NCI-H2227 treated with DMSO at 0.1 percent for 48 hours (cell line): ENCODE results near the gene KCNT2.

Experiments used
- DNase-seq: peaks from one replicate; lab custom pipeline; 2025; lab: John Stamatoyannopoulos, UW

Gene KCNT2

DNA sequence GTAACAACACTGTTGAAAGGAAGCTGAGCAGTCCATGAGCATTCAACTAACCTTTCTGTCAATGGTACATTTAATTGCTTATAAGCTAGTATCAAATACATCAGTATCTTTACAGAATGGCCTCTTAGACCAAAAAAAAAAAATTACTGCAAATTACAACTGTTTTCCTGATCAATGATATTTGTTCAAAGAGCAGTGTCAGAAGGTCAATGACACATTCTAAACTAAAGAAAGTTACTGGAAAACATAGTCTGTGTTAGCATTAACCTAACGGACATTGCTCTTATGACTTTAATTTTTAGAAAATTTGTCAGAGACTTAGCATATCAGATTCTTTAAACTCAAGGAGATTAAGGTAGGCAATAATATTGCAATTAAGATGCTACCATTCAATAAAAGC, 162.5 kb downstream of the KCNT2 start:
- no peak for DNase-seq

DNA sequence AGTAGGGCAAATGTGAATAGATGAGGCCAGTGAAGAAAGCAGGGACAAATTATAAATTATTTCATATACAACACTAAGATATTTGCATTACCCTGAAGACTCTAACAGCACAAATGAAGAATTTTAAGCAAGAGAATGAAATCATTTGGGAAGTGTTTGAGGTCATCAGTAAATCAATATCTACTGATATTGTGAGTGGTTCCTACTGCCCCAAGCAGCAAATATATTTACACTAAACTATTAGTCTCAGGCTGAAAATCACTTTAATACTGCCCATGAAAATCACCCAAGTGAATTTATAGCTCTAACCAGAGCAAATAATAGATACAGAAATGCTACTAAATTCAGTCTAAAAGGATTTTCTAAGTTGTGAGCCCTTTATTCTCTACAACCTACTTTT, 163.6 kb downstream of the KCNT2 start:
- DNase-seq: no peak

DNA sequence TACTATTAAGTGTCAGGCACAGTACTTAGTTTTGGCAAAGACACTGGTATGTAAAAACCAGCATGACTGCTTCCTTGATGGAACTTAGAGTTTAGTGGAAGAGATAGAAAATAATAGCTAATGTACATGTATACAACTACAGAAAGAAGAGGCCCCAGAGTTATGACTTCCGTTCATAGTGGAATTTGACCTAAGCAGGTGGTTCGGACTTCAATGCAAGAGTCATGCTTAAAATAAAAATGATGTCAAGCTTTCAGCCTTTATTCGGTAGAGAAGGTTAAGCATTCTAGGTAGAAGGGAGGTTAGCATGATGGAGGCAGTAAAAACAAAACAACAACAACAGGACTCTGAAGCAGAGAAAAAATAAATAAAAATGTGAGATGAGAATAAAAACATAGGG, 165.9 kb downstream of the KCNT2 start:
- DNase-seq: no peak

DNA sequence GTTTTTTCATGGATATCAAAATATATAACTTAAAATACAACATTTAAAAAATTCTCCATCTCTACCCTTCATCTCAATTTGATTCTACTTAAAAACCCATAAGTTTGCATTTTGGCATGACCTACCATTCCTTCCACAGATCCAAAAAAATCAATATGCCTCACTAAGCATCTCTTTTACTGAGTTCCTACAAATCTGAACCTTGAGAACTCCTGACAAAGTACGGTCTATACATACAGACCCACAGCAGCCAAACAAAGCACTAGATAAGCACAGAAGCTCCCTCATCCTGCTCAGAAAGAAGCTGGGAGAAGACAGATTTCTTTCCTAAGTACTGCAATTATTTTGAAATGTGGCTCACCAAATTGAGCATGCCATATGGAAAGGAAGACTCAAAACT, 167.5 kb downstream of the KCNT2 start:
- DNase-seq: no peak

DNA sequence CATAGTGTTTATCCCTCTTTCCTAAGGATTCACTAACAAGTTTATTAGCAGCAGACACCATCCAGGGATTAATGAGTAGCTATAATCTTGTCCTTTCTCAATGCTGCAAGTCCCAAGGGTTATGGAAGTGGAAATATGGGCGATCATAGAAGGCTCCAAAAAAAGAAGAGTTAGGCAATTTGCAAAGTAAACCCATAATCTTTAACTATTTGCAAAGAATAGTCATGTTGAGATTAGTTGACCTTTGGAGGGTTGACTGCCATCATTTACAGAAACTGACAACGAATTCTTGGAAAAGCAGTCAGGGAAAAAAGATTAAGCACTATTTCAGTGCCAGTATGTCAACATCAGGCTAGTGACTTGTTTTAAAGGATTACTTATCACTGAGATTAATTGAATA, 169.9 kb downstream of the KCNT2 start:
- peak; percentile 79 for DNase-seq

DNA sequence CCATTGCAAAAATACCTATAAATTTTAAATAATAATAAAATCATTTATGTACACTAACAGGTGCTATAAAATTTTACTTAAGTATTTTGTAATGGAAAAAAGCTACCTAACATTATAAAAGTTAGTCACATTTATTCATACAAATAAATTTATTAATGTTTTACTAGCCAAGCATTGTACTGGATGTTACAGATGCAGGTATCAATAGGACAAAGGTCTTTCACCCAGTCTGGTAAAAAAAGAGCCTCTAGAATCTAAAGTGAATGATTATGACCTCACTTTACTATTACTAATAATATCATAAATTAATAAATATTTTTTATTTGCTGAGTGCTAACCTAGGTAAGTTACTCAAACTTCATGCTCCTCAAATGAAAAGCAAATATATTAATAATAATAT, 170.6 kb downstream of the KCNT2 start:
- DNase-seq: no peak

DNA sequence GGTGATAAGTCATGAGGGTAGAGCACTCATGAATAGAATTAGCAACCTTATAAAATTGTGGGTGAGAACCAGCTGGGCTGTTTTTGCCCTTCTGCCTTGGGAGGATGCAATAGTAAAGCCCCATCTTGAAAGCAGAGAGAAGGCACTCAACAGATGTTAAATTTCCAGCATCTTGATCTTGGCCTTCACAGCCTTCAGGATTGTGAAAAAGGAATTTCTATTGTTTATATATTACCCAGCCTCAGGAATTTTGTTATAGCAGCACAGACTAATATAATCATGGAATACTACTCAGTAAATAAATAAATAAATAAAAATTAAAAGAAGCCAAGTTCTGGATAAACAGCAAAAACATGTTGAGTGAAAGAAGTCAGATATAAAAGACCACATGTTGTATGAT, 175.2 kb downstream of the KCNT2 start:
- DNase-seq: no peak

DNA sequence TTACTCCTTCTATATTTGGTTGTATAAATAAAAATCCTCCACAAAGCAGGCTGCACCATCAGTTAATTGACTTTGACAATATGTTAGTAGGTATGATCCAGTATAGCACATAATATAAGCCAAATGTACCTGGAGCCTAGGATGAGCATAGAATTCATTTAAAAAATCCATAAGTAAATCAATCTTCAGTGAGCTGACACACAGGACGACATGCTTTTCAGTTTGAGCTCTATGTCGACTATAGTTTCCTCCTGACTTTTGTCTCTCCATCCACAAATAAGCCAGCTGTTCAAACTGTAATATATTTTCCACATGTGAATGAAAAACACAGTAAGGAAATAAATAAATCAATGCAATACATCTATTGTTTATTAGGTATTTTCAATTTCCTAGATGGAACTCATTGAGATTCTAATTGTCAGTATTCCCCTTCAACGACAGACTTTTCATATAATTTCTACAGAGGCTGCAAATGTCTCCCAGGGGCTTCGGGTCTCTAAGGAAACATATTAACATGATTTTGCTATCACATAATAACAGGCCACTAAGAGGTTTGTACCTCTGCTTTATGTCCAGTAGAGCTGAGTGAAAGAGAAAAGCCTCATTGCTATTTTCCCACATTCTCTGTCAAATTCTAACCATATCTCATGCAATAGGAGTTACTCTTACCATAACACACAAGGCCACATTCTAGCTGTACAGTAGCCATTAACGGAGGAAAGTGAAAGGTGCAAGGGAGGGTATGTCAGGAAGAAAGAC, 180.1 kb downstream of the KCNT2 start:
- DNase-seq: no peak

DNA sequence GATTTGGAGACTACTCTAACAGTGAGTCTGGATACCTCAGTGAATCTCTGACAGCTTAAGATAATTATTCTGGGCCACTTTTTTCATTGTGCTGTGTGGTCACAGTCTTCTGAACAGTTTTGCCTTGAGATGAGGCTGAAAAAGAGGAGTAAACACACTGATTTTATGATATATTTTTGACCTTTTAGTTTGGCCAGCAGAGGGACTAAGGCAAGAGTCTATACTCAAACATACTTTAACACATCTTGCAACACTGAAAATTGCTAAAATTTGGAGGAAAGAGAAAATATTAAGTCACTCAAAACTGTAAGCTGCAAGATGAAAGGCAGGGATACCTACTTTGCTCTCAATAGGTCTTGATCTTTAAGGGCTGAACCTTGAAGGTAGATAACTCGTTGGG, 182.7 kb downstream of the KCNT2 start:
- no peak for DNase-seq

DNA sequence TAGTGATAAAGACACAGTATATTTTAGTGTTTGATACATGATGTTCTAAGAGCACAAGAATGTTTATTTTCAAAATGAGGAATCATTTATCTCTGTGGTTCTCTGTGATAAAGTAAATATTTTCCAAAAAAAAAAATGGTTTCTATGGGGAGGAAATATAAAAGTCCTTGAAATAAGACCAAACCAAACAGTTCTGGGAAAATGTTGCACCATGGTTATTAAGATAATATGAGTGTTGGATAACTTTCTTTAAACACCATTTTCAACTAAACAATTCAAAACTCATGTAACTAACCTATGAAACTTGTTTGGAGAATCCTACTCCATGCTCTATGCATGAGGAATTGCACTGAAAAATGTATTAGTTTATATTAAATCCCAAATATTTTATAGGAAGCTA, 184.6 kb downstream of the KCNT2 start:
- no peak for DNase-seq

DNA sequence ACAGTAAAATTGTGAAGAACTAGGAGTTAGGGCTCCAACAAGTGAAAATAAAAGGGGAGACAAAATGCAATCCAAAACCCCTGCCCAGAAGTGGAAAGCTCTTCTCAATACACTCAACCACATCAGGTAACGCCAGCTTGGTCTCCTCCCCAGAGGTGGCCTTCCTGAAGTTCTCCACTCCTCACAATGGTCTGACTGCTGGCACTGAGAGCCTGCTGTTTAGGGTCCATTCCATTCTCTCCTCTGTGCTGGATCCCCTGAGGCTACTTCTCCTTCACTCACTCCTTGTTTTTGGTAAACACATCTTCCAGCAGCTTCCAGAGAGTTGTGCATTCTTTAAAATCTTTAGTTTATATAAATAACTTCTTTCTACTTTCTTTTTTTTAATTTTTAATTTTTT, 189.5 kb downstream of the KCNT2 start:
- no peak for DNase-seq

DNA sequence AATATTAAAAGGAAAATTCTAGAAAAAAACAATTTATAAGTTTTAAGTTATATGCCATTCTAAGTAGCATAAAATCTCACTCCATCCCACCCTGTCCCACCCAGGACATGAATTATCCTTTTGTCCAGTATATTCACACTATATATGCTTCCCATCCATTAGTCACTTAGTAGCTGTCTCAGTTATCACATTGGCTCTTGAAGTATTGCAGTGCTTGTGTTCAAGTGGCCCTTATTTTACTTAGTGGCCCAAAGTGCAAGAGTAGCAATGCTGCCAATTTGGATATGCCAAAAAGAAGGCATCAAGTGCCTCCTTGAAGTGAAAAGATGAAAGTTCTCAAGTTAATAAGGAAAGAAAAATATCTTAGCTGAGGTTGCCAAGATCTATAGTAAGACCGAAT, 192.3 kb downstream of the KCNT2 start:
- DNase-seq: no peak

DNA sequence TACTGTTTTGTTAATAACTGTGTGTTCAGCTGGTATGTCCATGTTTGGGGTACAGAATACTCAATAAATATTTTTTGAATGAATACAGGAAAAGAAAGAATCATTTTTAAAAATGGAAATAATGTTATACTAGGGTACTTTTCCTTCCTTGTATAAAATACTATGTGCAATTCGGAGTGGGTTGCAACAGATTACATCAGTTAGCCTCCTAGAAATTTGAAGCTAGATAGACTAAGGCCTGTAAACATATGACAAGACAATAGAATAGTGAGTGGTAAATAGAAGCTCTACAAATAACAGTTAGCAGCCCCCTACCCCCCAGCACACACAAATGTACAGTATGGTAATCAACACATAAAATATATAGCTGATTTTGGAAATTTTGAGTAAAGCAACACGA, 195.9 kb downstream of the KCNT2 start:
- no peak for DNase-seq

DNA sequence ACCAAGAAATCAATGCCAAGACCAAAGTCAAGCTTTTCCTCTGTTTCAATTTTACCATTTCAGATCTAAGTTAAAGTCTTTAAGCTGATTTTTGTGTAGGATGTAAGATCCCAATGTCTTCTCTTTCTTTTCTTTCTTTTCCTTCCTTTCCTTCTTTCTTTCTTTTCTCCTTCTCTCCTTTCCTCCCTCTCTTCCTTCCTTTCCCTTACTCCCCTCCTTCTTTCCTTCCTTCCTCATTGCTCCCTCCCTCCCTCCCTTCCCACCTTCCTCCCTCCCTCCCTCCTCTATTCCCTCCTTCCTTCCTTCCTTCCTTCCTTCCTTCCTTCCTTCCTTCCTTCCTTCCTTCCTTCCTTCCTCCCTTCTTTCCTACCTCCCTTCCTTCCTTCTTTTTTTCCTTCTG, 197.5 kb downstream of the KCNT2 start:
- DNase-seq: no peak

DNA sequence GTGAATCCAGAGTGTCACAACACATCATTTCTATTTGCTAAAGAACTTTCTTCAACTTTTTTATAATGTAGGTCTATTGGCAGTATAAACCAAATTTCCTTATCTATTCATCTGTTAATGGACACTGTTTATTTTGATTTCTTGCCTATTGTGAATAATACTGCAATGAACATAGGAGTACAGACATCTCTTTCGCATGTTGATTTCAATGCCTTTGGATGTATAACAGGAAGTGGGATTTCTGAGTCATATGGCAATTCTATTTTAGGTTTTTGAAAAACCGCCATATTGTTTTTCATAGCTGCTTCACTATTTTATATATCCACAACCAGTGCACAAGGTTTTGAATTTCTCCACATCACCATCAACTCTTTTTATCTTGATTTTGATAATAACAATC, 198.7 kb downstream of the KCNT2 start:
- no peak for DNase-seq

DNA sequence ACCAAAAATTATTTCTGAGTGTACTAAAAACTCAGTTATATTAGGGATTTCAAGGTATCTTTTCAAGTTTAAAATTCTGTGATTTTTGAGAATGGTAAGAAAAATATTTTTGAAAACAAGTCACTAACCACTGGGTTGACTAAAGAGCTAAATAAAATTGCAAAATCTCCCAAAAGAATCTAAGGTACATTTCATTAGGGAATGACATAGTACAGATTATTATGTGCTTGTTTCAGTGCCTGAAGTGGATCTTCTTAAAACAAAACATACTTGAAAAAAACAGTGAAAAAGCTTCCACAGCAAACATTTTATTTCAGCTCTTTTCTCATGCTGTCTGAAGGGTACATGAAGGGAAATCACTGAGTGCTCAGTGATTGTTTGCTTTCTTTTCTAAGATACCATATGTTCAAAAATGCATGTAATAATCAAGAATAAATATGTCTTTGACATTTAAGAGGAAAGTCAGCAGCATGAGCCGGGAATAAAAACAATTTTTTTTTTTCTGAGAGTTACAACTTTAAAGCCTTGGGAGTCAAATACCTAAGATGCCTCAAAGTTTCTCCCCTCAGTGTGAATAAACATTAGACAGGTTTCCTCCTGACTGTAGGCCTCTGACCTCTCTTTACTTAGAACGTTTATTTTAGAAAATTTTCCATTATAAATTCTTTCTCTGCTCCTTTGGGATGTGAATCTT, 200.7 kb downstream of the KCNT2 start:
- no peak for DNase-seq

DNA sequence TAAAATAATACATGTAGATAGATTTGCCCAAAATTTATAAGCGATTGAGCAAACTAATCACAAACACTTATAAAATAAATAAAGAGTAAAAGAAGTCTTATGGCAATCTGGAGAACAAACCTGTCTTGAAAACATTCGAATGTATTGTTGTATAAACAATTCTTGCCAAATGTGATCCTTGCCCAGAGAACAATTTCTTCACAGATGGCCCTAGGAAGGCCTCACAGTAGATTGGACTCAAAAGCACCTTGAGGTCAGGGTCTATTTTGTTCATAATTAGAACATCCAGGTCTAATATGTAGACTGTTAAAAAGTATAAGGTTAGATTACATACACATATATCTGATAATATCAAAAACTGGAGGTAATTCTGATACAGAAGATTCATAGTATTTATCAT, 202.4 kb downstream of the KCNT2 start:
- DNase-seq: no peak

DNA sequence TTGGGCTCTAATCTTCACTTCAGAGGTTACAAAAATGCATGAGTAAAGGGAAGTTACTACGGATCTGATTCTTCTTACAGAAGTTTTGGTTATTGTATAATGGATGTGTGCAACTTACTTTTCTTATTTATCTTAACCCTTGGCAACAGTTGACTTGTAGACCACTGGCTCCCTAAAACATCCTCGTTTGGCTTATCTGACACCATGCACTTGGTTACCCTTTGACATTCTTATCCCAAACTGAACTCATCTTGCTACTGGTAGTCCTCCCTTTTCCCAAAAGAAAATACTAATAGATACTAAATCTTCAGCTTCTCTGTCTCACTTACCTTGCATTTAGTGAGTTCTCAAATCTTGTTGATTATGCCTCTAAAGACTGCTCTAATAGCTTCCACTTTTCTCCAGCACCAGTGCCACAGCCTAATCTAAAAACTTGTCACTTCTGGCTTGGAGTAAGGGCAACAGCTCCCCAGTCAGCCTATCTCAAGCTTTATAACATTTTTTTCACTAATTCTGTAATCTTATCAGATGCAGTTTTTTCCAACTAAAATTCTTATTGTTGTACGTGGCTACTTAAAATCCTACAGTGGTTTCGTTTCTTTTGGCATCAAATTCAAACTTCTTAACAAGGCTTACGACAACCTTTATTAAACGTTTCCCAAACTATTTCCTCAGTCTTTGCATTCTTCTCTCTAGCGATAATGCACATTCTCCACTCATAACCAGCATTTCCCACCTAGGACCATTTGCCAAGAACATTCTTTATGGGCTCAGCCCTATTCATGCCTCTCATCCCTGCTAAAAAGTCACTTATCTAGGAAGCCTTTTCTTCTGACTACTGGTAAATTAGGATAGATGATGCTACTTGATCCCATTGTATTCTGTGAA, 204.2 kb downstream of the KCNT2 start:
- no peak for DNase-seq

DNA sequence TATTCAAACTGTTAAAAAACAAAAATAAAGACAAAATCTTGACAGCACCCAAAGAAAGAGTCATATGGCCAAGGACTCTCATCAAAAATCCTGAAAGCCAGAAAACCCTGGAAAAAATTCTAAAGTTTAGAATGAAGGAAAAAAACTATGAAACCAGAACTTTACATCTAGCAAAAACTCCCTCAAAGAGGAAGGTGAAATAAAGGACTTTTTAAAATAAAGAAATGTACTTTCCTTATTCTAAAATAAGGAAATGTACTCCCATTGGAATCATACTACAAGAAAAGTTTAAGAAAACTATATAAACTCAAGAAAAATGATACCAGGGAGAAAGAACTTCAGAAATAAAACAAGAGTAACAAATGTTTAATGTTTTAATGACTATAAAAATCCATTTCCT, 206.3 kb downstream of the KCNT2 start:
- no peak for DNase-seq

DNA sequence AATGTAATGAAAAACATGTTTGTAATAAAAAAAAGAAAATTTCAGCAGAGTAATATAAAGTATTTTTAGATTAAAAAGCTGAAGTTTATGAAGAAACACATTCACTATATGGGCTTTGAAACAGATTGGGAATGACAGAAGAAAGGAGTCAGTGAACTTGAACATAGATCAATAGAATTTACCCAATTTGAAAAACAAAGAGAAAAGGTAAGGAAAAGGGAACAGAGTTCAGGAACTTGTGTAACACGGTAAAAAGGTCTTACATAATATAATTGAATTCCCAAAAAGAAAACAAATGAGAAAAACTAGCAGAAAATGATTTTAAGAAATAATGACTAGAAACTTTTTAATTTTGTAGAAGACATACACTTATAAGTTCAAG, 206.8 kb downstream of the KCNT2 start:
- no peak for DNase-seq

DNA sequence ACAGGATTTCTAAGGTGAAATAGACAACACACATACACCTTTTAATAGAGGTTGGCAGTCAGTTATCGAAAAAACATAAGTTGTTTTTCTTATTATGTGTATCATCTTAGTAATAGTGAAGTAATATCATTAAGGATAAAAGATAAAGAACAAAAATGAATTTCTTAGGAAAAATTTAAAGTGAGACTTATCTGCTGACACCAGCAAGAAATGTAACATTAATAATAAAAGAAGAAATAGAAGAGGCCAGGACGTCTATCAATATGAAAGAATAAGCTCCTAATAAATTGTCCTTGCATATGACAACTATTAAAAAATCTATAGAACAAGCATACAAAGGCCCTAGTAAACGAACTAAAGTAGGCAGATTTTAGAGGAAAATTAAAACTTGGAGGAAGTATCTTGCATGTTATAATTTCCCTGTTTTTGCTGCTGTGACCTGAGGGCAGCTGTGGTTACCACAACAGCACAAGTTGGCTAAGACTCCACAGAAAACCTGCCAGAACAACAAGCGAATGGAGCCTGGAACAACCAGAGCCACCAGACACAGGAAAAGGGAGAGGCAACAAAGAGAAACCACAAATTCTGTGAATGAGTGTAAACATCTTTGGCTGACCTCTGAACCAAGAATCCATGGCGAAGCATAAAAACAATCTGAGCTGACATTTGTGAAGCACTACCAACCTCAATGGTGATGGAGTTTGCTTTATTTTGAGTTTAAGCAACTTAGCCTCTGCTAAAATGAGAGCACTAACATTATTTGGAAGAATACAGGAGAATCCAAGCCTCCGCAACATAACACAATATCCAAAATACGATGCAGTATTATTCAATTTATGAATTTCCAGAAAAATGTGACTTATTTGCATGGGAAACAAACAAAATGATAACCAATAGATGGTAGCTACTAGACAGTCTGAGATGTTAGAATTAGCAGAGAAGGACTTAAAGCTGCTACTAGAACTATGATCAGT, 207.5 kb downstream of the KCNT2 start:
- DNase-seq: no peak

DNA sequence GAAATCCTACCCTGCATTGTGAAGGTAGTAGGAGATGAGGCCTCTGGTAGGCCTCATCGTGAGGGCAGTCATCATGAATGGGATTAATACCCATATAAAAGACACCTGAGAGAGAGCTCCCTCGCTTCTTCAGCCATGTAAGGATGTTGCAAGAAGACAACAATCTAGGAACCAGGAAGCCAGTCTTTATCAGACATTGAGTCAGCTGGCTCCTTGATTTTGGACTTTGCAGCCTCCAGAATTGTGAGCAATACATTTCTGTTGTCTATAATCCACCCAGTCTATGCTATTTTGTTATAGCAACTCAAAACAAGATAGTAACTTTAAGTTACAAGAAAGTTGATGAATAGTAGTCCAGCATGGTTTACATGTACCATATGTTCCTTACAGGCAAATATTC, 208.5 kb downstream of the KCNT2 start:
- DNase-seq: no peak
